Stimulated activated CD8-positive, alpha-beta memory T cell treated with anti-CD3 and anti-CD28 coated beads, Interleukin-7, amount 100 ng/mL, for 1 hour (primary cell): ENCODE data around the gene P4HA2.
"Not testable (repeated sequence)": the region's sequence is repeated elsewhere in the genome, so short reads cannot be mapped to it uniquely, and the experiment has no call there.

Experiments used
- DNase-seq, 2 donors: peaks; one replicate each; pipeline ENCODE4 v3.0.0-alpha.2; 2020; ENCODE audit warnings: low read depth in 2 of 2

P4HA2 gene

DNA sequence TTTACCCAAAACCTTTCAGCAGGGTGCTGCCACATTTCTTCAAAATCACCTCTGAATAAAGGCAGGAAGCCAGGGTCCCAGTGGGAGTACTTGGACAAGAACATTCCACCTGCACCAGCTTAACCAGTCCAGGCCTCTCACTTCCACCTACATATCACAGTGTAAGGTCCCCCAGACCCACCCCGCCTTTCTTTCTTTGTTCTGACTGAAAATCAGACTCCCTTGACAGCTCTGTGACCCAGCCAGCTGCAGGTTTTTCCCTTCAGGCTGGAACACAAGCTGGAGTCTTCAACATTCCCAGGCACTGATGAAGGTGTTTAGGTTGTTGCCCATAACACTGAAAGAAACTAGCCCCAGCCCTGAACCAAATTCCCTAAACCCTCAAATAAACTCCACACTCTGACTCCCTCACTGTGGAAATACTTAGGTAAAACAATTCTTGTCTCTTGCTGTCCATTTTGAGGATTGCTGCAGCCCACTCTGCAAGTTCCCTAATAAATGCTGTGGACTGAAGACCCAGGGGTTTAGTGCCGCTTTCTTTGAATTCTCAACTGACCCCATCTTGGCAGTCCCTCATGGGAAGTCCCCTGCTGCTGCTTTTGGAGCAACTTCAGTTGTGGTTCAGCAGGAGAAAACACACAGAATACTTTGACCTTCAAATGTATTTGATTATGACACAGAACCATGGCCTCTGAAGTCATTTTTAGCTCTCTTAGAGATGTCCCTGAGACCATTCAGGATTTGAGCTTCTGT lies 24.8 kb downstream of the P4HA2 start:
- no peak for DNase-seq

DNA sequence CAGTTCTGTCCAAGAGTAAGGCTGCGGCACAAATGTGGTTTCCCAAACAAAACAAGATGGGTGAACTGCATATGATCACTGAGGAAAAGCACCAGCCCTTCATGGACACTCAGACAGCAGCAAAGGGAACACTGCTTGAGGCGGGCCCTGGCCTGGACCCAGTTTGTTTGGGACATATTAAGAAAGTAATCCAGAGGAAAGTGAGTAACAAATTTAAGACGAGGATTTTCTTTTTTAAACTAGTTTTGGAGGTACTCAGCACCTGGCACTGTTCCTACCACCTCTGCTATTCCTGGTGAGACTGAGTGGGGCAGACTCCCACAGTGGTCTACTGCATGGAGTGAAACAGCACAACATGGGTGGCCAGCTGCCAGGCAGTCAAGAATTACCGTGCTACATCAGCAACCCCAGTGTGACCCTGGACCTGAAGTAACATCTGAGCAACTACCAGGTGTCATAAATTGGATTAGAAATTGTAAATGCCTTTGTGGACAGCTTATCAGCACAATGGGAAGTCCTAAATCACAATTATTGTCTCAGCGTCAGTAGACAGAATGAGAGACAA lies 28.5 kb downstream of the P4HA2 start:
- no peak for DNase-seq

GRCh38 chr5:132198571-132198970 lies 29.1 kb downstream of the P4HA2 start:
- DNase-seq = no peak

DNA sequence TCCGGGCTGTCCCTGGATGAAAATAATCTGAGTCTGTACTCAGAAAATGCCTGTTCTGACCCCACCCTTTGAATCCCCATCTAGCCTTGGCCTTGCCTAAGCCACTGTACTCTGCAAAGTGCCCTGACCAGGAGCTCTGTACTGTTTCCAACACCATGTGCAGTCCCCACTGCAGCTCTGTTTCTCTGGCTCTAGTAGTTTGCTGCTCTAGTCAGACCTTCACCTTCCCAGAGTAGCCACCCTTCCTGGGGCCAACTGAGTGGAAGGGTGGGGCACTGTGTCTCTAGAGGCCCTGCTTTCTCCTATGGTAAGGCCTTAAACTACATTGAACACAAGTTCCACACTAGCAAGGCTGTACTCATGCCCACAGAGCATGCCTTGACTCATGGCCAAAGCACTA lies 31.9 kb downstream of the P4HA2 start:
- DNase-seq = no peak

- DNase-seq = no peak
Observed at GRCh38 chr5:132193165-132193694, 34.4 kb downstream of the P4HA2 start.

- DNase-seq = no peak
Observed at GRCh38 chr5:132190161-132190817, 37.4 kb downstream of the P4HA2 start.

DNA sequence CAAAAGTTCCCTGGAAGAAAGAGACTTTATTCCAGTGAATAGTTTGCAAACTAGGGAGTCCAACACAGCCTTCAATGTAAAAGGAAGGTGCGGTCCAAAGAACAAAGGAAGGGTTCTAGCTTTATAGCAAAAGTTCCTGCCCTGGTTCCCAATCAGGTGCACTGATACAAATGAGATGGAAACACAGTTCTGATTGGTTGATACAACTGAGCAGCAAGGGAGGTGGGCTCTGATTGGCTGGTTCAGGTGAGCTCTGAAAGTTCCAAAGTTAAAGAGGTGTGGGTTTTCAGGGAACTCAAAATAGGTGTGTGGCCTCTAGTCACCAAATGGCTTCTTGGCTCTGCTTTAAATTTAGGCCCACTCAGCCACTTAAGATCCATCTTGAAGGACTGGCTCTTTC lies 43.1 kb downstream of the P4HA2 start:
- no peak for DNase-seq

GRCh38 chr5:132183723-132184122 lies 43.9 kb downstream of the P4HA2 start:
- no peak for DNase-seq

DNA sequence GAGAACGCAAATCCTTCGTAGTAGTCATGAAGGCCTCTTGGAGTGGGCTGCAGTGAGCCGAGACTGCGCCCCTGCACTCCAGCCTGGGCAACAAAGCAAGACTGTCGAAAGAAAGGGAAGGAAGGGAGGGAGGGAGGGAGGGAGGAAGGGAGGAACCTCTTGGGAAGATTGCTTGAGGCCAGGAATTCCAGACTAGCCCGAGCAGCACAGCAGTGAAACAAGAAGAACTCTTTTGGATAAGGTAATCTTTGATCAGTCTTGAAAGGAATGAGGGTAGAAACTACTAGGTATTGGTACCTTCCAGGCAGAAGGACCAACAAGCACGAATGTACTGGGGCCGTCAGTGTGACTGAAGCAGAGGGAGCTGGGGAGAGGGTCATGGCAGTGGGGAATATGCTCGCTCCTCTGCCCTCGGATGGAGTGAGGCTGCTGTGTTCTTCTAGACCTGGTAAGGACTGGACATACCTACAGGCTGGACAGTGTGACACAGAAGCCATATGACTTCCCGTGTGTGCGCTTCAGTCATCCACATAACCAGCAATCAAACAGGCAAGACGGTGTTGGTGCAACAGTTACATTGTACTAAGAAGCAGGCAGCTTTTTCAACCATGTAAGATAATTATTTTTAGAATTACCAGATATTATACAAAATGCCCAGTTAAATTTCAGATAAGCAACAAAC lies 45.2 kb downstream of the P4HA2 start:
- DNase-seq = no peak

DNA sequence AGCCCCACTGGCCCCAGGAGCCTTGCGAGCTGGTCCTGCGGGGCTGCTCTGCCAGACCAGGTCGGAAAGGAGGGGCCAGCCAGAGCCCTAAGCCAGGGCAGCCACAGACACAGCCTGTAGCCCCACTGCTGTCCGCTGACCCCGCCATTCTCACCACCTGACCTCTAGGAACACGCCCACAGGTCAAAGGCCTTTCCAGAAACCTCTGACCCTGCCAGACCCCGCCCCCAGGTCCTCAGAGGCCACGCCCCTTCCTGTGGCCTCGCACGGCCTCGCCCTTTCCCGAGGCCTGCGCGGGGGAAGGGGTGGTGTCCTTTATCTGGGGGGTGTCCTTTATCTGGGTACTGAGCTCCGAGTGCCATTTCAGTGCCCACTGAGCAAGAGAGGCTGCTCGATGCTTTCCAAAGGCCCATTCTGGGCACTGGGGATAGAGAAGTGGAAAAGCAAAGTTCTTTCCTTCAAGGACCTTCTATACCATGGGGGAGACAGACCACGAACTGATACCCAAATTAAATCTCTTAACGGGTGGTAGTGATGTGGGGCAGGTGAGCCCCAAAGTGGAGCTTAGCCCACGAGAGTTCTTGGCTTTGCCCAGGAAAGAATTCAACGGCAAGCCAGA lies 46.5 kb downstream of the P4HA2 start:
- DNase-seq = no peak

DNA sequence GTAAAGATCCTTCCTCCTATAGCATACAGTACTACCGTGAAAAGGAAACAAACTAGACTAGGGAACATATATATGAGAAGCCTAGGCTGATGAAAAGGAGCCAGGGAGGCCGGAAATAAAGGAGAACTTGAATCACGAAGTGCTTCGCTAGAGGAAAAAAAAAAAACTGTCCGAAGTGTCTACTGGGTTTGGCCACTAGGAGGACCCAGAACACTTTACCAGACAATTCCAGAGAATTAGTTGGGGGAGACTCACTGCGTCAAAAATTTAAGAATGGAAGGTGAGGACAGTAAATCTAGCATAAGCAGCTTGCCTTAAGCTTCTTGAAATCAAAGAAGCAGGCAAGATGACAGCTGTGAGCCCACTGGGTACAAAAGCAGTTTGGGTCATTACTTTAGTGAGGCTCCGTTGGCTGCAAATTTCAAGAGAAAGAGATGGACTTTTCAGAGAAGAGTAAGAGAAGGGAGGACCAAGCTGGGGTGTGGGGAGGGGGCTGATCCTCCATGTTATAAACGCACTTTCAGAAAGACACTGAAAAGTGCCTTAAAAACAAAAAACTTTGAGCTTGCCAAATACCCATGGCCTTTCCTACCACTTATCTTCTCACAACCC lies 47.4 kb downstream of the P4HA2 start:
- no peak for DNase-seq

DNA sequence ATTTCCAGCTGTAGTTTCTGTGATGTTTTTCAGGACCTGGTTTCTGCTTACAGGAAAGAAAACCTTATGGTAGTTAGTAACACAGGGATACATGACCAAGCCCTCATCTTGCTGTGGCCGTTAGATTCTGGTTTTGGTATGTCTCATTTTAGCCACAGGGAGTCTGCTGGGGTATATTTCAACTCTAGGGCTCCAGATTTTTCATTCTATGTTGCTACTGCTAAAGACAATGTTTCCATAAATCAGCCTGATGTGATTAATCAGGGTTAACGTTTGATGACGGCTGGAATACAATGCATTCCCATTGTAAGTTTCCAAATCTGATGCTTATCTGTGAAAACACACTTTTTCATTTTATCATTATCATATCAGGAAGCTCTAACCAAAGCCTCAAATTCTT lies 48.2 kb downstream of the P4HA2 start:
- no peak for DNase-seq

GRCh38 chr5:132177691-132178149 lies 49.9 kb downstream of the P4HA2 start:
- DNase-seq = no peak

DNA sequence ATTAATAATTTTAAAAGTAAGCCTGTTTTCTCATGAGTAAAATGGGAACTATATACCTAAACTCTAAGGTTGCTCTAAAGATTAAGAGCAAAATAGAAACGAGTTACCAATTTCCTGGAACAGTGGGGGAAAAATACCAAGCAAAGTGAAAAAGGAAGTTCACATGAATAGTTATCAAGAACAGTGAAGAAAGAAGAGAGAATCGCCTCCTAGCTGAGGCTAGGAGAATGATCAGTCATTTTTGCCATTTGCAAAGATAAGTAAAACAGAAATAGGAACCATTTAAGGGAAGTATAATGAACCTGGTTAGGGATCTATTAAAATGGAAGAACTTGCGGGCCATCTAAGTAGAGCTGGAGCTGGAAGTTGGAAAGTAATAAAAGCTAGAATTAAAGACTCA lies 50.7 kb downstream of the P4HA2 start:
- no peak for DNase-seq

DNA sequence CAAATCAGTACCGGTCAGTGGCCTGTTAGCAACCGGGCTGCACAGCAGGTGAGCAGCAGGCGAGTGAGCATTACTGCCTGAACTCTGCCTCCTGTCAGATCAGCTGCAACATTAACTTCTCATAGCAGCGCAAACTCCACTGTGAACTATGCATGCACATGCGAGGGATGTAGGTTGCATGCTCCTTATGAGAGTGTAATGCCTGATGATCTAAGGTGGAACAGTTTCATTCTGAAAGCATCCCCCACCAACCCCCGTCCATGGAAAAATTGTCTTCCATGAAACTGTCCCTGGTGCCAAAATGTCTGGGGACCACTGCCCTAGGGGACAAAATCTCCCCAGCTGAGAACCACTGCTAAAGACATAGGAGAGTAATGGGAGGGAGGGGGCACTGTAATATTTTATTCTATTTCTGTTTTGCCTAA lies 51.1 kb downstream of the P4HA2 start:
- no peak for DNase-seq

GRCh38 chr5:132162945-132163344 lies 64.7 kb downstream of the P4HA2 start:
- no peak for DNase-seq

DNA sequence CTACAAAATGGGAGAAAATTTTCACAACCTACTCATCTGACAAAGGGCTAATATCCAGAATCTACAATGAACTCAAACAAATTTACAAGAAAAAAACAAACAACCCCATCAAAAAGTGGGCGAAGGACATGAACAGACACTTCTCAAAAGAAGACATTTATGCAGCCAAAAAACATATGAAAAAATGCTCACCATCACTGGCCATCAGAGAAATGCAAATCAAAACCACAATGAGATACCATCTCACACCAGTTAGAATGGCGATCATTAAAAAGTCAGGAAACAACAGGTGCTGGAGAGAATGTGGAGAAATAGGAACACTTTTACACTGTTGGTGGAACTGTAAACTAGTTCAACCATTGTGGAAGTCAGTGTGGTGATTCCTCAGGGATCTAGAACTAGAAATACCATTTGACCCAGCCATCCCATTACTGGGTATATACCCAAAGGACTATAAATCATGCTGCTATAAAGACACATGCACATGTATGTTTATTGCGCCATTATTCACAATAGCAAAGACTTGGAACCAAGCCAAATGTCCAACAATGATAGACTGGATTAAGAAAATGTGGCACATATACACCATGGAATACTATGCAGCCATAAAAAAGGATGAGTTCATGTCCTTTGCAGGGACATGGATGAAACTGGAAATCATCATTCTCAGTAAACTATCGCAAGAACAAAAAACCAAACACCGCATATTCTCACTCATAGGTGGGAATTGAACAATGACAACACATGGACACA lies 65.9 kb downstream of the P4HA2 start:
- DNase-seq = not testable (repeated sequence)

GRCh38 chr5:132156413-132156812 lies 71.2 kb downstream of the P4HA2 start:
- no peak for DNase-seq

GRCh38 chr5:132150565-132150964 lies 77.1 kb downstream of the P4HA2 start:
- DNase-seq = no peak

DNA sequence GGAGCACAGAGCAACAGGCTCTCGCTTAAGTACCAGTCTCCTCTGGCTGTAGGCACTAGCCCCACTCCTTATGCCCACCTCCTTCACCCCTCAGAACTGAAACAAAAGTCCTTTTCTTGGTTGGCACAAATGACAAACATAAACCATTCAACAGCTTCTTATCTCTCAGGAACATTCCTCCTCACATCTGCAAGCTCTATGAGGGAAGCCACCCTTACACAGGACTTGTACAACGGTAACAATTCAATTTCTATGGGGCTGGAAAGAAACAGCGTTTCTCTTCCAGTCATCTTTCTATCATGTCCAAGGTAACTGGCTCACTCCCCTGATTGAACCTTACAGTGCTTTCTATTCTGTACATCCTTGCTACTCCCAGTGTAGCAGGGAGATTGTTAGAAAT lies 80.0 kb downstream of the P4HA2 start:
- DNase-seq = no peak

GRCh38 chr5:132145326-132145725 lies 82.3 kb downstream of the P4HA2 start:
- DNase-seq = not testable (repeated sequence)
